Measurements from ENCODE around the gene RAPGEF1.

- TF ChIP-seq CTCF (IDR thresholded peaks at IDR 0.05; ENCODE audit: low read length) (no peak), EZH2 (optimal IDR thresholded peaks at IDR 0.05; ENCODE audit: low read depth, low read length) (no peak), EZH2phosphoT487 (IDR thresholded peaks at IDR 0.05; ENCODE audit: low read length) (no peak)
Measured at GRCh38 chr9:131651160-131651559, 88.7 kb downstream of the RAPGEF1 start.
